ENCODE measurements around the gene C22orf42. TPM values are rescaled to one million over a fixed set of nuclear protein-coding genes. Genes with fewer than 3 reads are reported as not detected.

The C22orf42 gene
- total RNA-seq, 1 experiment from 2014 or later: not detected

DNA sequence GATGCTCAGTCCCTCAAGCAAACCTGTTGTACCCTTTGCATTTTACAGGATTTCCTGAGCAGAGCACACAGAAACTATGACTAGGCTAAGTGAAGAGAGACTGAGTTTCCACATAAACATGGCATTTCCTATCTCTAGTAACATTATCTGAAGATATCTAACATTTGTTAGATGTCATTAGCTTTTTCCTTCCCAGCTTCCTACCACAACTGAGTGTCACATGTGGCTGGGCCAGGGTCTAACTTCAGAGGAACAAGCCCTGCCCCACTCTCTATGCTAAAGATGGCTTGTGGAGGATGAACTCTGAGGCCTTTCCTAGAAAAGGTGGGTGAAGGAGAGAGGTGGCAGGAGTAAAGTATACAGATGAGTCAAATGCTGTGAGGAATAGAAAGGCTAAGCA is 16.5 kb downstream of the C22orf42 start:
- Histone ChIP-seq H3K9ac (ENCODE audit: extremely low read depth, insufficient read length, low read length) (no peak overlapping the region), H3K56ac (ENCODE audit: insufficient read length, low read depth, low read length) (no peak overlapping the region), H3K9me3 (ENCODE audit: control insufficient read depth, low read depth, low read length) (no peaks in the 10 kb centered on the region), H3K4ac (ENCODE audit: low read depth, low read length) (no peak overlapping the region), H2BK5ac (ENCODE audit: insufficient read length, low read length) (no peak overlapping the region), H2AK5ac (ENCODE audit: insufficient read length, low read length) (no peak overlapping the region), H3K27ac (ENCODE audit: insufficient read length, low read depth, low read length) (no peak overlapping the region), H2BK12ac (ENCODE audit: insufficient read length, low read depth, low read length) (no peak overlapping the region), H2AFZ (ENCODE audit: low read length) (no peak overlapping the region), H2BK20ac (ENCODE audit: low read depth, low read length, poor library complexity, severe bottlenecking) (no peak overlapping the region), H3K4me1 (ENCODE audit: insufficient read depth, low read length) (no peaks in the 10 kb centered on the region; the same call in 1 of the 2 replicates), H4K20me1 (ENCODE audit: control insufficient read depth, insufficient read depth, insufficient read length) (no peaks in the 10 kb centered on the region), H3K18ac (ENCODE audit: insufficient read length, low read depth, low read length) (no peak overlapping the region), H3K4me2 (ENCODE audit: insufficient read depth, insufficient read length, low read length) (no peak overlapping the region), H4K5ac (ENCODE audit: insufficient read length, low read depth, low read length) (no peak overlapping the region), H3K23ac (ENCODE audit: insufficient read length, low read depth, low read length) (no peak overlapping the region), H2BK120ac (ENCODE audit: low read depth, low read length, poor library complexity, severe bottlenecking) (no peak overlapping the region), H4K91ac (ENCODE audit: insufficient read length, low read depth, low read length) (no peak overlapping the region), H3K79me1 (ENCODE audit: insufficient read depth, low read depth, low read length, poor library complexity, severe bottlenecking) (no peaks in the 10 kb centered on the region), H3K23me2 (ENCODE audit: insufficient read length, low read depth, low read length, poor library complexity, severe bottlenecking) (no peaks in the 10 kb centered on the region), H3K79me2 (ENCODE audit: insufficient read depth, low read length) (no peaks in the 10 kb centered on the region), H4K8ac (replicated peaks; ENCODE audit: insufficient read length, low read depth, low read length) (no peak overlapping the region), H3K14ac (ENCODE audit: insufficient read depth, low read length) (no peak overlapping the region), H3K27me3 (ENCODE audit: insufficient read depth, low read length) (no peaks in the 10 kb centered on the region), H3T11ph (ENCODE audit: low read length) (no peak overlapping the region), H2BK15ac (ENCODE audit: low read depth, low read length) (no peak overlapping the region)
- H3K36me3 Mint-ChIP-seq (ENCODE audit: insufficient read depth in 1 of 3, low read depth in 3 of 3): peaks cover 0 to 3% (median 0%) of the 10 kb centered on the region in 3 experiments; a peak in 1 of 7 replicates
- H3K4me3 Mint-ChIP-seq: no peak overlapping the region
- H3K9me3 Mint-ChIP-seq: peaks cover 3 to 4% of the 10 kb centered on the region in 2 experiments; a peak in 3 of 5 replicates
- H3K27ac Mint-ChIP-seq: no peak overlapping the region
- TF ChIP-seq, protein P1, sequence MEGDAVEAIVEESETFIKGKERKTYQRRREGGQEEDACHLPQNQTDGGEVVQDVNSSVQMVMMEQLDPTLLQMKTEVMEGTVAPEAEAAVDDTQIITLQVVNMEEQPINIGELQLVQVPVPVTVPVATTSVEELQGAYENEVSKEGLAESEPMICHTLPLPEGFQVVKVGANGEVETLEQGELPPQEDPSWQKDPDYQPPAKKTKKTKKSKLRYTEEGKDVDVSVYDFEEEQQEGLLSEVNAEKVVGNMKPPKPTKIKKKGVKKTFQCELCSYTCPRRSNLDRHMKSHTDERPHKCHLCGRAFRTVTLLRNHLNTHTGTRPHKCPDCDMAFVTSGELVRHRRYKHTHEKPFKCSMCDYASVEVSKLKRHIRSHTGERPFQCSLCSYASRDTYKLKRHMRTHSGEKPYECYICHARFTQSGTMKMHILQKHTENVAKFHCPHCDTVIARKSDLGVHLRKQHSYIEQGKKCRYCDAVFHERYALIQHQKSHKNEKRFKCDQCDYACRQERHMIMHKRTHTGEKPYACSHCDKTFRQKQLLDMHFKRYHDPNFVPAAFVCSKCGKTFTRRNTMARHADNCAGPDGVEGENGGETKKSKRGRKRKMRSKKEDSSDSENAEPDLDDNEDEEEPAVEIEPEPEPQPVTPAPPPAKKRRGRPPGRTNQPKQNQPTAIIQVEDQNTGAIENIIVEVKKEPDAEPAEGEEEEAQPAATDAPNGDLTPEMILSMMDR (conservative IDR thresholded peaks at IDR 0.05): no peak
- no peak for DNase-seq
- H3K27me3 Mint-ChIP-seq (ENCODE audit: low read depth): peaks cover 32% of the 10 kb centered on the region
- H3K4me1 Mint-ChIP-seq: peaks cover 2 to 10% of the 10 kb centered on the region in 2 experiments; a peak in 3 of 4 replicates

Data from H9 (cell line).